ENCODE data around the gene IP6K3.

GRCh38 chr6:33765368-33765767 lies 18.7 kb upstream of the IP6K3 start:
- TF ChIP-seq, protein P1, sequence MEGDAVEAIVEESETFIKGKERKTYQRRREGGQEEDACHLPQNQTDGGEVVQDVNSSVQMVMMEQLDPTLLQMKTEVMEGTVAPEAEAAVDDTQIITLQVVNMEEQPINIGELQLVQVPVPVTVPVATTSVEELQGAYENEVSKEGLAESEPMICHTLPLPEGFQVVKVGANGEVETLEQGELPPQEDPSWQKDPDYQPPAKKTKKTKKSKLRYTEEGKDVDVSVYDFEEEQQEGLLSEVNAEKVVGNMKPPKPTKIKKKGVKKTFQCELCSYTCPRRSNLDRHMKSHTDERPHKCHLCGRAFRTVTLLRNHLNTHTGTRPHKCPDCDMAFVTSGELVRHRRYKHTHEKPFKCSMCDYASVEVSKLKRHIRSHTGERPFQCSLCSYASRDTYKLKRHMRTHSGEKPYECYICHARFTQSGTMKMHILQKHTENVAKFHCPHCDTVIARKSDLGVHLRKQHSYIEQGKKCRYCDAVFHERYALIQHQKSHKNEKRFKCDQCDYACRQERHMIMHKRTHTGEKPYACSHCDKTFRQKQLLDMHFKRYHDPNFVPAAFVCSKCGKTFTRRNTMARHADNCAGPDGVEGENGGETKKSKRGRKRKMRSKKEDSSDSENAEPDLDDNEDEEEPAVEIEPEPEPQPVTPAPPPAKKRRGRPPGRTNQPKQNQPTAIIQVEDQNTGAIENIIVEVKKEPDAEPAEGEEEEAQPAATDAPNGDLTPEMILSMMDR (IDR thresholded peaks at IDR 0.05): no peak
- no peak for TF ChIP-seq POLR2A (IDR thresholded peaks at IDR 0.05)

Measured in vagina (tissue), 2 donors.